Fibroblast of lung (primary cell): ENCODE measurements around the gene IRF2BPL. TPM values are rescaled to one million over a fixed set of nuclear protein-coding genes. Genes with fewer than 3 reads are reported as not detected.
A peak's percentile ranks its signal among the peaks of the same experiment; 100 is the strongest.

ENCODE experiments used
- DNase-seq, 2 donors: peaks; one replicate each; pipeline versions ENCODE4 v3.0.0 to v3.0.0-alpha.2; 2010; ENCODE audit warnings: low read depth in 2 of 2
- H2AFZ ChIP-seq: 2 replicates; pipeline ENCODE4 v1.5.1; 2012; ENCODE audit warnings: low read length, control low read depth, inconsistent platforms
- H3K27ac ChIP-seq: 2 replicates; pipeline ENCODE4 v1.5.1; 2011; ENCODE audit warnings: low read length, control low read depth; ENCODE audit not compliant: insufficient read depth
- H3K27me3 ChIP-seq: 2 replicates; pipeline ENCODE4 v1.5.1; 2011; ENCODE audit warnings: mild to moderate bottlenecking, low read length; ENCODE audit not compliant: control insufficient read depth, insufficient read depth
- H3K36me3 ChIP-seq: 2 replicates; pipeline ENCODE4 v1.5.1; 2011; ENCODE audit warnings: low read length; ENCODE audit not compliant: control insufficient read depth, insufficient read depth
- H3K4me1 ChIP-seq: 2 replicates; pipeline ENCODE4 v1.5.1; 2011; ENCODE audit warnings: low read length; ENCODE audit not compliant: control insufficient read depth, insufficient read depth; ENCODE audit errors: extremely low read depth
- H3K4me2 ChIP-seq: 2 replicates; pipeline ENCODE4 v1.5.1; 2011; ENCODE audit warnings: low read length, control low read depth; ENCODE audit not compliant: insufficient read depth; ENCODE audit errors: extremely low read depth
- H3K4me3 ChIP-seq, 4 experiments: fragments of 200-600 bp in 1 of 4; sonication (generic) in 1 of 4; replicated peaks in 1 of 4; 2 replicates each; pipeline ENCODE4 v1.5.1; 2011 to 2016; ENCODE audit warnings: low read length in 4 of 4, low read depth in 3 of 4, mild to moderate bottlenecking in 3 of 4, control low read depth in 2 of 4, inconsistent platforms in 1 of 4, mixed read lengths in 1 of 4; ENCODE audit not compliant: insufficient read depth in 1 of 4; ENCODE audit errors: control extremely low read depth in 1 of 4
- H3K79me2 ChIP-seq: 2 replicates; pipeline ENCODE4 v1.5.1; 2012; ENCODE audit warnings: mild to moderate bottlenecking, low read length, inconsistent platforms; ENCODE audit not compliant: control insufficient read depth, insufficient read depth
- H3K9ac ChIP-seq: 2 replicates; pipeline ENCODE4 v1.5.1; 2011; ENCODE audit warnings: mild to moderate bottlenecking, low read length, control low read depth; ENCODE audit not compliant: insufficient read depth
- H3K9me3 ChIP-seq: 2 replicates; pipeline ENCODE4 v1.5.1; 2012; ENCODE audit warnings: low read depth, low read length; ENCODE audit not compliant: control insufficient read depth, insufficient read depth
- H4K20me1 ChIP-seq: 2 replicates; pipeline ENCODE4 v1.5.1; 2011; ENCODE audit warnings: low read length; ENCODE audit not compliant: control insufficient read depth, insufficient read depth; ENCODE audit errors: extremely low read depth
- EZH2 ChIP-seq: IDR thresholded peaks from 2 replicates; pipeline ENCODE4 v1.5.1; 2012; ENCODE audit warnings: low read length, control low read depth, mild to moderate bottlenecking; ENCODE audit errors: missing control alignments
- polyA plus RNA-seq, 2 donors: library from polyadenylated mRNA; depleted of rRNA in 1 of 2; stranded (reverse) in 1 of 2; unstranded in 1 of 2; fragments of >200 nt; gene quantifications; 2 replicates each; pipeline ENCODE4 v1.2.1, GENCODE V29; 2011 to 2012; ENCODE audit warnings: missing spikeins in 1 of 2
- total RNA-seq: library from RNA; depleted of rRNA; stranded (reverse); fragments of >200 nt; gene quantifications from 2 replicates; pipeline ENCODE4 v1.2.1, GENCODE V29; 2014
- TF ChIP-seq, protein P1 (sequence below), 2 donors: IDR thresholded peaks in 1 of 2; conservative IDR thresholded peaks in 1 of 2; 1 replicate in 1 of 2; 2 replicates in 1 of 2; pipeline ENCODE4 v1.5.1; 2011 to 2012; ENCODE audit warnings: low read length in 2 of 2, control low read depth in 1 of 2, inconsistent platforms in 1 of 2, low read depth in 1 of 2, mild to moderate bottlenecking in 1 of 2

The IRF2BPL gene
- total and polyA plus RNA-seq, 2 donors (not counting 1 experiment from before 2014, with no cell fraction given), result 9.8 to 45.9 TPM

DNA sequence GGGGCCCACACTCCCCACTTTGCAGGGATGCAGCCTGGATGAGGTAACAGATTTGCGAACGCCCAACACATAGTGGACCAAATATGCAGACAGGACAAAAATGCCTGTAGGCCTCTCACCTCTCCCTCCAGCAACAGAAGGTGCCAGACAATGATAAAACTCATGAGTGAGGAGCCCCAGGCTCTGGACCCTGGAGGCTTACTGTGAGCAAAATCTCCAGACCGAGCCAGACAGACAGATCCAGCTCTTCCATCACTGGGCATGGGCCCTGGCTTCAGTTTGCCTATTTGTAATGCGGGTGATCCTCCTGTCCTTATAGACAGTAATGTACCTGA is 42.3 kb downstream of the IRF2BPL start:
- no peak for DNase-seq
- Histone ChIP-seq H3K9me3 (no peaks in the 10 kb centered on the region), H3K9ac (no peak overlapping the region), H4K20me1 (no peaks in the 10 kb centered on the region), H3K4me2 (no peak overlapping the region), H3K36me3 (no peaks in the 10 kb centered on the region), H3K79me2 (no peaks in the 10 kb centered on the region), H3K27ac (no peak overlapping the region), H3K27me3 (no peaks in the 10 kb centered on the region), H3K4me1 (no peaks in the 10 kb centered on the region), H3K4me3 (no peak overlapping the region), H2AFZ (no peak overlapping the region)
- TF ChIP-seq EZH2, result no peak
- TF ChIP-seq, protein P1, sequence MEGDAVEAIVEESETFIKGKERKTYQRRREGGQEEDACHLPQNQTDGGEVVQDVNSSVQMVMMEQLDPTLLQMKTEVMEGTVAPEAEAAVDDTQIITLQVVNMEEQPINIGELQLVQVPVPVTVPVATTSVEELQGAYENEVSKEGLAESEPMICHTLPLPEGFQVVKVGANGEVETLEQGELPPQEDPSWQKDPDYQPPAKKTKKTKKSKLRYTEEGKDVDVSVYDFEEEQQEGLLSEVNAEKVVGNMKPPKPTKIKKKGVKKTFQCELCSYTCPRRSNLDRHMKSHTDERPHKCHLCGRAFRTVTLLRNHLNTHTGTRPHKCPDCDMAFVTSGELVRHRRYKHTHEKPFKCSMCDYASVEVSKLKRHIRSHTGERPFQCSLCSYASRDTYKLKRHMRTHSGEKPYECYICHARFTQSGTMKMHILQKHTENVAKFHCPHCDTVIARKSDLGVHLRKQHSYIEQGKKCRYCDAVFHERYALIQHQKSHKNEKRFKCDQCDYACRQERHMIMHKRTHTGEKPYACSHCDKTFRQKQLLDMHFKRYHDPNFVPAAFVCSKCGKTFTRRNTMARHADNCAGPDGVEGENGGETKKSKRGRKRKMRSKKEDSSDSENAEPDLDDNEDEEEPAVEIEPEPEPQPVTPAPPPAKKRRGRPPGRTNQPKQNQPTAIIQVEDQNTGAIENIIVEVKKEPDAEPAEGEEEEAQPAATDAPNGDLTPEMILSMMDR (conservative IDR thresholded peaks at IDR 0.05 in 1 of 2, IDR thresholded peaks at IDR 0.05 in 1 of 2; ENCODE audit: low read depth in 1 of 2, low read length in 2 of 2), result no peak

DNA sequence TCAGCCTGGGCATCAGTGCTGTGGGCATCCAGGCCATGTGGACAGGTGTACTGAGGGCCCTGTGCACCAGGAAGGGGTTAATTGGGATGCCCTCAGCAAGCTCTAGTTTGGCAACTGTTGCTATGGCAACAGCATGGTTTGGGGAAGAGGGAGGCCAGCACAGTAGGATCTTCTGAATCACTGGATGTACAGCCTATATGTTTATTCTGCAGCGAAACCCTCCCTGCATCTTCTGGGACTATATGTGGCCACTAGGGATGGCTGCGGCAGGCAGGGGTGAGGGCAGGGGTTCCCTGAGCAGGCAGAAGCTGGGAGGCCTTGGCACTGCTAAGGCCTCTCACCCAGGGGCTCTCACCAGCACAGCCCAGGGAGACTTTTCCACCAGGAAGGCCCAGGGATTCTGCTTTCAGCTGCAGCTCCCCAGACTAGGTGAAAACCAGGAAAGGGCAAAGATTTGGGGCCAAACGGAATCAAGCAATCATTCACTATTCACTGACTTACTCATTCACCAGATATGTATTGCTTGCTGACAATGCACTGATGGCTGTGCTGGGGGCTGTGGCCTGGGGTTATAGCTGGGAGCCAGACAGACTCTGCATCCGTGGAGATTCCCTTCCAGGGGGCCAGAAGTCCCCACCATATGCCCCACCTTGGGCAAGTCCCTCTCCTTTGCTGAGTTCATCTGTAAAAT is 42.8 kb downstream of the IRF2BPL start:
- Histone ChIP-seq H3K4me3 (no peak overlapping the region), H3K9me3 (no peaks in the 10 kb centered on the region), H4K20me1 (no peaks in the 10 kb centered on the region), H3K4me2 (no peak overlapping the region), H3K79me2 (no peaks in the 10 kb centered on the region), H3K36me3 (no peaks in the 10 kb centered on the region), H3K27me3 (no peaks in the 10 kb centered on the region), H3K27ac (no peak overlapping the region), H2AFZ (no peak overlapping the region), H3K9ac (no peak overlapping the region), H3K4me1 (no peaks in the 10 kb centered on the region)
- TF ChIP-seq, protein P1 (conservative IDR thresholded peaks at IDR 0.05 in 1 of 2, IDR thresholded peaks at IDR 0.05 in 1 of 2; ENCODE audit: low read depth in 1 of 2, low read length in 2 of 2), result no peak
- no peak for TF ChIP-seq EZH2
- peak in 1 of 2 donors; percentile 35 for DNase-seq

DNA sequence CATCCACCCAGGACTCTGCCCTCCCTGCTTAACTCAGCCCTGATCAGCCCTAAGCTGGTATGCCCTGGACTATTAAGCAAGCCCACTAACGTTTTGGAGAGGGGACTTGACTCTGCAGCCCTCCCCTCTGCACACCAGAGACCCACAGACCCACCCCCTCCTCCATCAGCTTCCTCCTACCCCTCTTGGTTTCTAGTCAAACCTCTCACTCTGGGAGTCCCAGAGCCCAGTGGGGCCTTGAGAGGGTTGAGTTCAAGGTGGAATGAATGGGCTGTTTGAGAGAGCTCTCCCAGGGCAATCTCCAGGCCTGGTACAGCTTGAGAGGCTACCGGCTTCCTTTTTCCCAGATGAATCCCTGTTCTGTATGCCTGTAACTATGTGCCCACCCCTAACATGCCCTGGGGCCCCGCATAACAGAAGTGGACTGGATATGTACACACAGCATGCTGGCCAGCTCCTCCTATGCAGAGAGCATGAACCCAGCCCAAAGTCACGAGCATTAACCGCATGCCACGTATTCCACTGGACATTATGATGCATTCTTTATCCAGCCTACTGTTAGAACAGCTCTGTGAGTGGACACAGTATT is 43.6 kb downstream of the IRF2BPL start:
- Histone ChIP-seq H3K9me3 (no peaks in the 10 kb centered on the region), H3K36me3 (no peaks in the 10 kb centered on the region), H3K4me3 (no peak overlapping the region), H4K20me1 (no peaks in the 10 kb centered on the region), H3K4me2 (no peak overlapping the region), H3K27me3 (no peaks in the 10 kb centered on the region), H2AFZ (no peak overlapping the region), H3K4me1 (no peaks in the 10 kb centered on the region), H3K79me2 (no peaks in the 10 kb centered on the region), H3K9ac (no peak overlapping the region), H3K27ac (no peak overlapping the region)
- TF ChIP-seq EZH2, result no peak
- TF ChIP-seq, protein P1 (conservative IDR thresholded peaks at IDR 0.05 in 1 of 2, IDR thresholded peaks at IDR 0.05 in 1 of 2; ENCODE audit: low read depth in 1 of 2, low read length in 2 of 2), result no peak
- DNase-seq, result peak; percentile 23 to 77
